Chondrocyte (in vitro differentiated cells): ENCODE measurements around the gene TSPAN11. TPM values are rescaled to one million over a fixed set of nuclear protein-coding genes. Genes with fewer than 3 reads are reported as not detected.

ENCODE experiments used
- DNase-seq: peaks from one replicate; pipeline ENCODE4 v3.0.0; 2021; ENCODE audit warnings: mixed read lengths, low spot score
- H3K27ac Mint-ChIP-seq: one replicate; pipeline ENCODE4 v1.8.0; 2021; ENCODE audit warnings: mild to moderate bottlenecking, moderate library complexity, mixed read lengths; ENCODE audit not compliant: unreplicated experiment
- H3K27me3 Mint-ChIP-seq: 2 replicates; pipeline ENCODE4 v1.8.0; 2021; ENCODE audit warnings: low read depth, mixed read lengths
- H3K36me3 Mint-ChIP-seq: 2 replicates; pipeline ENCODE4 v1.8.0; 2021; ENCODE audit warnings: low read depth, mixed read lengths
- H3K4me1 Mint-ChIP-seq: 2 replicates; pipeline ENCODE4 v1.8.0; 2021; ENCODE audit warnings: low read depth, mild to moderate bottlenecking, mixed read lengths
- H3K4me3 Mint-ChIP-seq: one replicate; pipeline ENCODE4 v1.8.0; 2021; ENCODE audit warnings: mild to moderate bottlenecking, moderate library complexity, mixed read lengths; ENCODE audit not compliant: unreplicated experiment
- H3K9me3 Mint-ChIP-seq: 2 replicates; pipeline ENCODE4 v1.8.0; 2021; ENCODE audit warnings: low read depth, mixed read lengths
- total RNA-seq: library from RNA; stranded (reverse); gene quantifications from 3 replicates; pipeline ENCODE4 v1.2.1, GENCODE V29; 2021
- TF ChIP-seq, protein P1 (sequence below): fragments of 200-600 bp; sonication (generic); IDR thresholded peaks from 2 replicates; pipeline ENCODE4 v1.5.0; 2021; ENCODE audit warnings: antibody characterized with exemption, mild to moderate bottlenecking, moderate library complexity

Gene TSPAN11
- total RNA-seq, 1 donor from 2014 or later, result 0.95 TPM

DNA sequence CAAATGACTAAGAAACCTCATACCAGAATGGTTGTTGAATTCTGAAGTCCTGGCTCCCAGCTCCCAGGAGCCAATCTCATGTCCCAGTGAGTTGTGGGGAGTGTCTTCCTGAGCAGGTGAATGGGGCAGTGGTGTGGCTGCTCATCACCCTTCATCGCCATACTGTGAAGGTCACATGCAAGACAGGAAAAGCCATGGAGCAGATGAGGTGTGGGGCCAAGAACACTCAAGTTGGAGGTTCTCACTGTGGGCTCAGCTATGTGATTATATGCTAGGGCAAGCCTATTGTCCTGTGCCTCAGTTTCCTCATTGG, 16.6 kb upstream of the TSPAN11 start:
- H3K4me3 Mint-ChIP-seq, result no peak overlapping the region
- no peak for DNase-seq
- H3K9me3 Mint-ChIP-seq, result no peaks in the 10 kb centered on the region
- no peaks in the 10 kb centered on the region for H3K27me3 Mint-ChIP-seq
- H3K36me3 Mint-ChIP-seq, result no peaks in the 10 kb centered on the region
- TF ChIP-seq, protein P1, sequence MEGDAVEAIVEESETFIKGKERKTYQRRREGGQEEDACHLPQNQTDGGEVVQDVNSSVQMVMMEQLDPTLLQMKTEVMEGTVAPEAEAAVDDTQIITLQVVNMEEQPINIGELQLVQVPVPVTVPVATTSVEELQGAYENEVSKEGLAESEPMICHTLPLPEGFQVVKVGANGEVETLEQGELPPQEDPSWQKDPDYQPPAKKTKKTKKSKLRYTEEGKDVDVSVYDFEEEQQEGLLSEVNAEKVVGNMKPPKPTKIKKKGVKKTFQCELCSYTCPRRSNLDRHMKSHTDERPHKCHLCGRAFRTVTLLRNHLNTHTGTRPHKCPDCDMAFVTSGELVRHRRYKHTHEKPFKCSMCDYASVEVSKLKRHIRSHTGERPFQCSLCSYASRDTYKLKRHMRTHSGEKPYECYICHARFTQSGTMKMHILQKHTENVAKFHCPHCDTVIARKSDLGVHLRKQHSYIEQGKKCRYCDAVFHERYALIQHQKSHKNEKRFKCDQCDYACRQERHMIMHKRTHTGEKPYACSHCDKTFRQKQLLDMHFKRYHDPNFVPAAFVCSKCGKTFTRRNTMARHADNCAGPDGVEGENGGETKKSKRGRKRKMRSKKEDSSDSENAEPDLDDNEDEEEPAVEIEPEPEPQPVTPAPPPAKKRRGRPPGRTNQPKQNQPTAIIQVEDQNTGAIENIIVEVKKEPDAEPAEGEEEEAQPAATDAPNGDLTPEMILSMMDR, result no peak
- no peak overlapping the region for H3K27ac Mint-ChIP-seq
- peaks cover 23% of the 10 kb centered on the region for H3K4me1 Mint-ChIP-seq

DNA sequence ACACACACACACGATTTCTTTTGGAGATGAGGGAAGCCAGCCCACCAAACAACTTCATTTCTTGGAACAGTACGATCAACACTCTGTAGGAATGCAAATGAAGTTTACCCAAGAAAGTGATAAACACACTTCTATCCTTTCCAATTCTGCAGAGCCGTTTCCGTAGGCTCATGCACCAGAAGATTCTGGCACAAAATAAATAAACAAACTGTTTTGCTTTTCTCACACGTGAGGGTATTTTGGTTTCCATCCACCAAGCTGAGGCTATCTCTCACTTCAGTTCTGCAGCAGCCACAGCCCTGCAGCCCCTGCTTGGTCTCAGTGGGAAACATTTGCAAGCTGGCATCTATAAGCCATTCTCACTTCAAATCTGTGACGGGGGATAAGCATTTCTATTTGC, 15.3 kb upstream of the TSPAN11 start:
- Mint-ChIP-seq H3K9me3 (no peaks in the 10 kb centered on the region), H3K4me3 (no peak overlapping the region), H3K27ac (no peak overlapping the region), H3K36me3 (no peaks in the 10 kb centered on the region), H3K27me3 (no peaks in the 10 kb centered on the region), H3K4me1 (peaks cover 23% of the 10 kb centered on the region)
- no peak for DNase-seq
- TF ChIP-seq, protein P1, result no peak

DNA sequence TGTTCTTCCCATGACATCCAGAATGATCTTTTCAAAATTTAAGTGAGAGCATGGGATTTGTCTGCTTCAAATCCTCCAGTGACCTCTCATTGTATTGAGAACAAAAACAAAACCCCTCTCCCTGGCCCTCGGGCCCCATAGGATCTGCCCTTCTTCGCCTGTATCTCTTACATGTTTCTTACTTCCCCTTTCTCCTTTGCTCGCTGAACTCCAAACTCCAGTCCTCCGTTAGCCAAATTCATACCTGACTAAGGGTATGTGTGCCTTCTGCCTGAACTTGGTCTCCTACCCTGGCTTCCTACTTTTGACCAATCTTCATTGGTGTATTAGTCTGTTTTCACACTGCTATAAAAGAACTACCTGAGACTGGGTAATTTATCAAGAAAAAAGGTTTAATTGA, 13.2 kb upstream of the TSPAN11 start:
- H3K4me1 Mint-ChIP-seq, result peaks cover 19% of the 10 kb centered on the region
- H3K27me3 Mint-ChIP-seq, result no peaks in the 10 kb centered on the region
- no peak for DNase-seq
- no peak overlapping the region for H3K27ac Mint-ChIP-seq
- H3K4me3 Mint-ChIP-seq, result no peak overlapping the region
- TF ChIP-seq, protein P1, result no peak
- H3K9me3 Mint-ChIP-seq, result peaks cover 8% of the 10 kb centered on the region
- H3K36me3 Mint-ChIP-seq, result no peaks in the 10 kb centered on the region

DNA sequence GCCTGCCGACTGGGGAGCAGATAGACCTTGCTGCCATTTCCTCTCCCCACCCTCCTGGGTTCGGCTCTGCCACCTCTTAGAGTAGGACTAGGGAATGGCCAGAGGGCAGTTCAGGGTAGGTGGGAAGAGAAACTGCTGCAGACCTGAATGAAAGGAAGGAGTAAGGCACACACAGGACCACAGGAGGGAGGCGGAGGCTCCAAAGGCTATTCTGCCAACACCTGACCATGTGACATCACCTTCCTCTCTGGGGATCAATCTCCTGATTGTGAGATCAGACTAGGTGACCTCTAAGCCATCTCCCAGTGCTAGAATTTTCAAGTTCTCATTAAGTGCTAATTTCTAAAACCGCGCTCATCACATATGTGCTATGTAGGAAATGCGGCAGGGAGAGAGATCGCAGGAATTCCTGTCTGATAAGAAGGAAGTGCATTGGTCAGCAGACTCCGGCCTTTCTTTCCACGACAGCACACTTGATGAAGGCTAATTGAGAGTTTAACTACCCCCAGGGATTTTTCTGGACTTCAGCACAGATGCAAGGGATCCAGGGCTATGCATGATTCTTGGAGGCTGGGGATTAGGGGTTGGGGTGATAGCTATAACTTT, 11.5 kb upstream of the TSPAN11 start:
- Mint-ChIP-seq H3K27ac (no peak overlapping the region), H3K4me1 (peaks cover under 1% of the 10 kb centered on the region), H3K9me3 (peaks cover 8% of the 10 kb centered on the region), H3K36me3 (no peaks in the 10 kb centered on the region), H3K27me3 (no peaks in the 10 kb centered on the region), H3K4me3 (no peak overlapping the region)
- DNase-seq, result no peak
- TF ChIP-seq, protein P1, result no peak

DNA sequence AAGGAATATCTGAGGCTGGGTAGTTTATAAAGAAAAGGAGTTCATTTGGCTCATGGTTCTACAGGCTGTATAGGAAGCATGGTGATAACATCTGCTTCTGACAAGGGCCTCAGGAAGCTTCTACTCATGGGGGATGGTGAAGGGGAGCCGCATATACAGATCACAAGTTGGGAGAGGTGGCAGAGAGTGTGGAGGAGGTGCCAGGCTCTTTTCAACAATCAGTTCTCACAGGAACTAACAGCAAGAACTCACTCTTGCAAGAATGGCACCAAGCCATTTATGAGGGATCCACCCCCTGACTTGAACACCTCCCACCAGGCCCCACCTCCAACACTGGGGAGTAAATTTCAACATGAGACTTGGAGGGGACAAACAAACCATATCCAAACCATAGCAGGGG, 3.5 kb upstream of the TSPAN11 start:
- Mint-ChIP-seq H3K4me1 (peaks cover 3% of the 10 kb centered on the region), H3K9me3 (no peaks in the 10 kb centered on the region), H3K36me3 (no peaks in the 10 kb centered on the region), H3K4me3 (no peak overlapping the region), H3K27ac (no peak overlapping the region), H3K27me3 (no peaks in the 10 kb centered on the region)
- no peak for DNase-seq
- TF ChIP-seq, protein P1, result no peak
